ENCODE results near the gene DUS1L.
"Not testable (repeated sequence)": the region's sequence is repeated elsewhere in the genome, so short reads cannot be mapped to it uniquely, and the experiment has no call there.

The DUS1L gene

DNA sequence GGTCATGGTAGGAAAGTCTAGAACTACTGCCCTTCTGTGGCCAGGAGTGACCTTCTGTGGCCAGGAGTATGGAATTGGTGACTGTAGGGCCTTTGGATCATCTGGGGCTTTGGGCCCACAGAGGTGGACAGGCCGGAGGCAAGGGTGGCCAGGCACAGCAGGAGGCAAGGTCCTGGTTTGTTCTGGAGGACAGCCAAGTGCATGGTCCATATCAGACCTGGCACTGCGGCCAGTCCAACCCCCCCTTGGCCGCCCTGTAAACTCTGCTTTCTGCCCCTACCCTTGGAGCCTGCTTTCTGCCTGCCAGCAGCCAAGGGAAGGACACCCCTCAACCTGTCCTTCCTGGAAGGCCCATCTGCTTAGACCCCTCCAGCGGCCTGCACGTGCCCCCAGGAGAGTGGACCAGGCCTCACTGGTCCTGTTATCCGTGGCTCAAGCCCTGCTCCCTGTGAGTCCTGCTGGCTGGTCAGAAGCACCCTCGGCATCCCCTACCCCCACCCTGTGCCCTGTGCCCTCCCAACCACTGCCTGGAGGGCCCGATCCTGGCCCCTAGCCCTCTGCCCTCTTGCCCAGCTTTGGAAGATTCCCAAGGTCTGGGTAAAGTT, 25.8 kb downstream of the DUS1L start:
- H3K9ac ChIP-seq (ENCODE audit: low read length) = no peak overlapping the region
- H3F3A ChIP-seq (ENCODE audit: insufficient read depth, low read length) = no peaks in the 10 kb centered on the region
- no peaks in the 10 kb centered on the region for H4K20me1 ChIP-seq (ENCODE audit: insufficient read depth, low read length)
- H3K27ac ChIP-seq (ENCODE audit: low read length) = no peak overlapping the region
- H3K36me3 ChIP-seq (replicated peaks; ENCODE audit: insufficient read depth, low read length) = no peaks in the 10 kb centered on the region
- H3K4me3 ChIP-seq (ENCODE audit: low read length) = no peak overlapping the region
- no peak for DNase-seq
- no peaks in the 10 kb centered on the region for H3K9me2 ChIP-seq (replicated peaks; ENCODE audit: insufficient read depth, low read length)
- no peaks in the 10 kb centered on the region for H3K9me3 ChIP-seq (replicated peaks; ENCODE audit: insufficient read depth, low read length)
- TF ChIP-seq EZH2 (optimal IDR thresholded peaks at IDR 0.05; ENCODE audit: low read depth, low read length) (no peak), EZH2phosphoT487 (IDR thresholded peaks at IDR 0.05; ENCODE audit: low read length) (no peak)
- TF ChIP-seq, protein P1, sequence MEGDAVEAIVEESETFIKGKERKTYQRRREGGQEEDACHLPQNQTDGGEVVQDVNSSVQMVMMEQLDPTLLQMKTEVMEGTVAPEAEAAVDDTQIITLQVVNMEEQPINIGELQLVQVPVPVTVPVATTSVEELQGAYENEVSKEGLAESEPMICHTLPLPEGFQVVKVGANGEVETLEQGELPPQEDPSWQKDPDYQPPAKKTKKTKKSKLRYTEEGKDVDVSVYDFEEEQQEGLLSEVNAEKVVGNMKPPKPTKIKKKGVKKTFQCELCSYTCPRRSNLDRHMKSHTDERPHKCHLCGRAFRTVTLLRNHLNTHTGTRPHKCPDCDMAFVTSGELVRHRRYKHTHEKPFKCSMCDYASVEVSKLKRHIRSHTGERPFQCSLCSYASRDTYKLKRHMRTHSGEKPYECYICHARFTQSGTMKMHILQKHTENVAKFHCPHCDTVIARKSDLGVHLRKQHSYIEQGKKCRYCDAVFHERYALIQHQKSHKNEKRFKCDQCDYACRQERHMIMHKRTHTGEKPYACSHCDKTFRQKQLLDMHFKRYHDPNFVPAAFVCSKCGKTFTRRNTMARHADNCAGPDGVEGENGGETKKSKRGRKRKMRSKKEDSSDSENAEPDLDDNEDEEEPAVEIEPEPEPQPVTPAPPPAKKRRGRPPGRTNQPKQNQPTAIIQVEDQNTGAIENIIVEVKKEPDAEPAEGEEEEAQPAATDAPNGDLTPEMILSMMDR (IDR thresholded peaks at IDR 0.05; ENCODE audit: low read length) = no peak
- H3K27me3 ChIP-seq (replicated peaks; ENCODE audit: insufficient read depth, low read length) = 0 out of 2 replicates have a peak, but pooled peaks cover 6% of the 10 kb centered on the region
- H3K4me2 ChIP-seq (ENCODE audit: low read depth, low read length) = no peak overlapping the region
- H3K4me1 ChIP-seq (ENCODE audit: low read length) = peaks cover 8% of the 10 kb centered on the region; the same call in 1 of the 2 replicates
- no peak overlapping the region for H2AFZ ChIP-seq (ENCODE audit: low read length)
- peaks cover 12% of the 10 kb centered on the region for H3K79me2 ChIP-seq (ENCODE audit: low read length)

DNA sequence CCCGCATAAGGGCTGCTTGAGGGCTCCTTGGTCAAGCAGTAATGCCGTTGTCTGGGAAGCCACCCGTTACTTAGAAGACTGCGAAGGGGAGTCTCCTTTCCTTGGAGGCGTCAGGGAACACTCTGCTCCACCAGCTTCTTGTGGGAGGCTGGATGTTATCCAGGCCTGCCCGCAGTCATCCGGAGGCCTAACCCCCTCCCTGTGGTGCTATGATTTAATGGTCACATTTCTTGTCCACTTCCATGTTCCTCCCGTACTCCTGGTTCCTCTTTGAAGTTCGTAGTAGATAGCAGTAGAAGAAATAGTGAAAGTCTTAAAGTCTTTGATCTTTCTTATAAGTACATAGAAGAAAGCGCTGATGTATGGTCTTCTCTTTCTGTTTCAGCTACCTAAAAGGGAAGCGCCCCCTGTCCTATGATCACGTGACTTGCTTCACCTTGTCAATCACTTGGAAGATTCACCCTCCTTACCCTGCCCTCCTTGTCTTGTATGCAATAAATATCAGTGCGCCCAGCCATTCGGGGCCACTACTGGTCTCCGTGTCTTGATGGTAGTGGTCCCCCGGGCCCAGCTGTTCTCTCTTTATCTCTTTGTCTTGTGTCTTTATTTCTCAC, 26.7 kb downstream of the DUS1L start:
- H3K9me3 ChIP-seq (replicated peaks; ENCODE audit: insufficient read depth, low read length); H3K9ac ChIP-seq (ENCODE audit: low read length); H3K36me3 ChIP-seq (replicated peaks; ENCODE audit: insufficient read depth, low read length); H3K4me1 ChIP-seq (ENCODE audit: low read length); H3F3A ChIP-seq (ENCODE audit: insufficient read depth, low read length); H3K27me3 ChIP-seq (replicated peaks; ENCODE audit: insufficient read depth, low read length); H3K4me3 ChIP-seq (ENCODE audit: low read length); H4K20me1 ChIP-seq (ENCODE audit: insufficient read depth, low read length); H3K4me2 ChIP-seq (ENCODE audit: low read depth, low read length); DNase-seq; H3K27ac ChIP-seq (ENCODE audit: low read length); H3K9me2 ChIP-seq (replicated peaks; ENCODE audit: insufficient read depth, low read length); H2AFZ ChIP-seq (ENCODE audit: low read length): not testable (repeated sequence)
- peaks cover 12% of the 10 kb centered on the region for H3K79me2 ChIP-seq (ENCODE audit: low read length)

DNA sequence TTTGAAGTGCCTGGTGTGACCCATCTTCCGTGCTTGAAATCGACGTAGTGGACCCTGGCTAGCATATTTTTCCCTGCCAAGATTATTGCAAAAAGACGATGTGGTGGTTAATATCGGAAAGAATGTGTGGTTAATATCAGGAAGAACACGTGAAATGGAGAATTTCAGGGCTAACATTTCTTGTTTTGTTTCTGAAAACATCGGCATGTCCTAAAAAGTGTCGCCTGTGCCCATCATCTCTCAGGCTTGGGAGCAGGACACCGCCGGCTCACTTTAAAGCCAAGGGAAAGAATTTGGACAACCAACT, 27.8 kb downstream of the DUS1L start:
- Histone ChIP-seq H3K9me2 (replicated peaks; ENCODE audit: insufficient read depth, low read length) (no peaks in the 10 kb centered on the region), H3K9ac (ENCODE audit: low read length) (no peak overlapping the region), H3K36me3 (replicated peaks; ENCODE audit: insufficient read depth, low read length) (no peaks in the 10 kb centered on the region), H3K4me2 (ENCODE audit: low read depth, low read length) (peak overlapping the region; percentile 65), H3F3A (ENCODE audit: insufficient read depth, low read length) (no peaks in the 10 kb centered on the region), H2AFZ (ENCODE audit: low read length) (peak overlapping the region; percentile 44), H4K20me1 (ENCODE audit: insufficient read depth, low read length) (no peaks in the 10 kb centered on the region), H3K4me3 (ENCODE audit: low read length) (peak overlapping the region; percentile 93), H3K27ac (ENCODE audit: low read length) (no peak overlapping the region; the same call in 1 of the 2 replicates), H3K79me2 (ENCODE audit: low read length) (peaks cover 12% of the 10 kb centered on the region), H3K27me3 (replicated peaks; ENCODE audit: insufficient read depth, low read length) (0 out of 2 replicates have a peak, but pooled peaks cover 6% of the 10 kb centered on the region), H3K9me3 (replicated peaks; ENCODE audit: insufficient read depth, low read length) (no peaks in the 10 kb centered on the region), H3K4me1 (ENCODE audit: low read length) (peaks cover 8% of the 10 kb centered on the region; the same call in 1 of the 2 replicates)
- no peak for DNase-seq
- TF ChIP-seq EZH2phosphoT487 (IDR thresholded peaks at IDR 0.05; ENCODE audit: low read length) (no peak), EZH2 (optimal IDR thresholded peaks at IDR 0.05; ENCODE audit: low read depth, low read length) (no peak)
- TF ChIP-seq, protein P1 (IDR thresholded peaks at IDR 0.05; ENCODE audit: low read length) = no peak
